HG03175 (cell line): ENCODE data around the gene SGMS1.
"Not testable (repeated sequence)": the region's sequence is repeated elsewhere in the genome, so short reads cannot be mapped to it uniquely, and the experiment has no call there.

Experiments
- ATAC-seq: cut with Tn5 transposase; IDR thresholded peaks from one replicate; pipeline ENCODE4 v1.9.1; 2021; ENCODE audit warnings: mild to moderate bottlenecking, moderate library complexity; ENCODE audit not compliant: unreplicated experiment

The SGMS1 gene

DNA sequence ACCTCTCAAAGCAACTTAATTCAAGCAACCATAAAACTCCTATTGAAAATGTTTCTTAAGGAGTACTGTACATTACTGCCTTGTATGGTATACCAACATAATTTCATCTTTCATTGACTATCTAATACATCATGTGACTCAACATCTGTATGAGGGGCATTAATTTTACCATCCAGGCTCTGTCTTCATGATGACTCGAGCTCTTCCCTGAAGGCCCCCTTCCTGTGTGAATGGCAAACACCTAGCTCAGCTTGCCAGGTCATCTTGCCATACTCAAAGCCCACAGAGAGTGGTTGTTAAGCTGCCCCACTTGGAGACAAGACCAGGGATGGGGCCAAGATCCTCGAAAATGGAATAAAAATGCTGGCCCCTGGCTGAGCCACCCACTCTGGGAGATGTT lies 82.4 kb downstream of the SGMS1 start:
- ATAC-seq: no peak

DNA sequence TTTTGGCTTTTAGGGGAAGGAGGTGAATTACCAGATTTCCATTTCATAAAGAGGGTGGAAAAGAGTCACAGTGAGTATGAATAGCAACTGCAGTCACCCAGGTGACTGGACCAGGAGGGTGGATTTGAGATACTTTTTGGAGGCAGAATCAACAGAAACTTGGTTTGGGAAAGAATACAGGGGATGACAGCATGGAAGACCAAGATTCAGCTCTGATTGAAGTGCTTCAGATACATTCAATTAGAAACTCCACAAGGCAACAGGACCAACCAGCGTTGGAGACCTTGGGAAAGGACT lies 83.0 kb downstream of the SGMS1 start:
- peak; percentile 11 for ATAC-seq

DNA sequence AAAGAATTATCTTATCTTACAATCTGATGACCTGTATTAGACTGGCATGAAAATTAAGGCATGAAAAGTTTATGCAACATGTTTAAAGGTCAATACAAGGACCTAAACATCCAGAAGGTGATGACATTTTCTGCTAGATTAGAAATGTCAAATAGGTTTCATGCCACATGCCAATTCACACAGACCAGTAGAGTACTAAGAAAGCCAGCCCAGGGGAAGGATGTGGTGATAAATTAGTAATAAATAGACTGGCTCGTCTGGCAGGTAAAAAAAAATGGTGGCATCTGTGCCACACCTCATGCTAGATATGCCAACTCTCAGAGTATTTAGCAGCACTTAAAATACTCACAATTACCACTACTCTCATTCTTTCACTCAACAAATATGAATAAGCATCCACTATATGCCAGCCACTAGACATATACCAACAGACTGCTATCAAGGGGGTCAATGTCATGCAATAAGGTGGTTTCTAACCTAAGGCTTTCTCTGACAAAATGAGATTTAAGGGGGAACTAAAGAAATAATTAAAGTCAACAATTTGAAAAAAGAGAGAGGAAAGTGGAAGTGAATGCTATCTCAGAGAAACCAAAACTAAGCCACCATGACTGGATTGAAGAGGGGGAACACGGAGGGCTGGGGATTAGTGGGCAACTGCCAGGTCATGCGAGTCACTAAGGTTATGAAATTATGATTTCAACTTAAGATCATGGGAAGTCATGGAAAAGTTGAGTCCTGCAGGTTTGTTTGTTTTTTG lies 83.5 kb downstream of the SGMS1 start:
- peak; percentile 56 for ATAC-seq

DNA sequence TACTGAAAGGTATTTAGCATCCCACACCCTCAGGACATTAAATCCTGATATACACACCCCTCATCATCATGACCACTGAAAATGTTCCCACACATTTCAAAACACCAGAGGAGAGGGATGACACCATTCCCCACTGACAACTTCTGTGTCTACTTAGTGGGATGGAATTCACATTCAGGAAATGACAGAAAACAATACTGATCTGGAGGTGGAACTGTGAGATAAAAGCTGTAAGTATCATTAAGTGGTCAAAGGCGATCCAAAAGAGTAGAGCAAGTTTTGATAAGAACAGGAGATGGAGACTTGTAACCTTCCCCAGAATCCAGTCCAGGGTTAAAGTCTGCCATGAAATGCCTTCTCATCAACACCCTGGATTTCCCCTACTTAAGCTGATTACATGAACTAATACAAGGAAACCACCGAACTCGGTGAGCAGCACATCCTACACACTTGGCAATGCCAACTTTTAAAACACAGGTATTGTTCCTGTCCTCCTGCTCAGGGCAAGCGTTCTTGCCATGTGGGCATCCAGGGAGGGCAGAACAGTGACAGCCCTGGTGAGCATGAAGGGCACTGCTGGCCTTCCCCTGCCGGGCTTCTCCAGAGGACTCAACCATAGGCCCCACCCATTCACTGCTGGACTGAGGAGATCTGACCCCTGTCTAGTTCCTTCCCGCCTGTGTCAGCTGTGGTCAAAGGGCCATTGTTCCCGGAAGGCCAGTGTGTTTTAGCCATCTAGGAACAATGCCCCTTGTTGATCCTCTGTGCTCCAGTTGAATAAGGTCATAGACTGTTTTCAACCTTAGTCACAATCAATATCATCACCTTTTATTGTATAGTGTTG lies 85.0 kb downstream of the SGMS1 start:
- ATAC-seq: peak; percentile 29

DNA sequence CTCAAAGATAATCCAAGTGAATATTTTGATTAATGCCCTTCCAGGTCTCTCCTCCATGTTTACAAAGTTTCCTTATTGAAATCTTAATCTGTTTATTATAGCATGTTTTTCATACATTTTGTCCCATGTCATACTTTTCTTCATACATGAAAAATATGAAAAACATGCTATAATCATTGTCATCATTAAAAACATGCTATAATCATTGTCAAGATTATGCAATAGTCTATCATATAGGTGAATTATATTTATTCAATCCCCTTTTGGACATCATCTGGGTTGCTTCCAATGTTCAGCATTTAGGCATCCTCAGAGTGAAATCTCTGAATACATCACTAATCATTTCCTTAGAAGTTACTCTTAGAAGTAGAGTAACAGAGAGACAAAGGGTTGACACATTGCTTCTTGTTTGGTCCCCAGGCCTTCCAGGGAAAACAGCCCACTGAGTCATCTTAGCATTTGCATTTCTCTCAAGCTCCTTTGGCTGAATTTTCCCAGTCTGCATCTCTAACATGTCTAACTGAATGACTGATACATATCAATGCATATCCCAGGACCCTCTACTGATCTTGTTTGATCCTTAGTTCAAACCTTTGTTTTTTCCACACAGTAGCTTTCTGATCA lies 87.0 kb downstream of the SGMS1 start:
- no peak for ATAC-seq

- ATAC-seq: not testable (repeated sequence)
Measured at GRCh38 chr10:50534748-50535376, 88.9 kb downstream of the SGMS1 start.

DNA sequence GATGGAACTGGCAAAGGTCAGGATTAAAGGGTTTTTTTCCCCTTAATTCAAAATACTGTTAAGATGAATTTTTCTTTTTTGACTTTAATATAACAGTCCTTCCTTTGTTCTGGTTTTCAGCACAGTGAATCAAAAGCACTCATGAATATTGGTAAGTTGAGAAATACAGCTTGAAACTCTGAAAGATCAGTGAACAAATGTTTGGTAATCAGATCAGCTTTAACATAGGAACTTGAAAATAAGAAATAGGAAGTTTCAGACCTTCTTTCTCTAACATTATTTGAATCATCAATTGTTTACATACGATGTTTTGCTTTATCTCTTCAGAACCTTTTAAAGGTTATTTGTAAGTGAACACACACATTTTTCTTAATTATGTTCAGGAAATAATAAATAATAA lies 90.5 kb downstream of the SGMS1 start:
- no peak for ATAC-seq

DNA sequence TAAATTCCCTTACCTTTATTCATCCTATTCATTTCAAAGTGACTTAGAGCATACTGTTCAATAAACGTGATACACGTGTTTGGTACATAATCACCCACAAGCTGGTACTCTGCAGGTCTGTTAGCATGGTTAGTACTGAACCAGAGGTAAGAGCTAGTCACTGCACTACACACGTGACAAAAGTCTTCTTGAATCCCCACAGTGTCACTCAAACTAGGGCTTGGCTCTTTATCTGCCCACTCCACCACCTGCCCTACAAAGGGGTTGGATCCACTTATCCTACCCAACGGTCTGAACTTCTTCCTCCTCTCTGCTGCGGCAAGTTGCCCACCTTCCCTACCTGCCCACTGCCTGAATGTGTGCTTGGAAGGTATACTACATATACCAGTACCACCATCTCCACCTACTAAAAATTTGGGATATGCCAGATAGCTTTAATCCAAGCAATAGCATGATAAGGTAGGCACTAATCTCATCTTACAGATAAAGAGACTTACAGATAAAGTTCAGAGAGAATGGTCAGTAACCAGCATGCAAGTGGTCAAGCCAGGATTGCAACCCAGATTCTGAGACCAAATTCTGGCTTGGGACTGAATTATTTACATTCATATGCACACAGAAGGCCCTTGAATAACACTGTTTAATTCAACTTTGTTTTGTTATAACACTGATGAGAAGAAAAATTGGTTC lies 92.2 kb downstream of the SGMS1 start:
- no peak for ATAC-seq

- ATAC-seq: no peak
Measured at GRCh38 chr10:50529660-50530059, 94.1 kb downstream of the SGMS1 start.

GRCh38 chr10:50528206-50528605 lies 95.5 kb downstream of the SGMS1 start:
- no peak for ATAC-seq

DNA sequence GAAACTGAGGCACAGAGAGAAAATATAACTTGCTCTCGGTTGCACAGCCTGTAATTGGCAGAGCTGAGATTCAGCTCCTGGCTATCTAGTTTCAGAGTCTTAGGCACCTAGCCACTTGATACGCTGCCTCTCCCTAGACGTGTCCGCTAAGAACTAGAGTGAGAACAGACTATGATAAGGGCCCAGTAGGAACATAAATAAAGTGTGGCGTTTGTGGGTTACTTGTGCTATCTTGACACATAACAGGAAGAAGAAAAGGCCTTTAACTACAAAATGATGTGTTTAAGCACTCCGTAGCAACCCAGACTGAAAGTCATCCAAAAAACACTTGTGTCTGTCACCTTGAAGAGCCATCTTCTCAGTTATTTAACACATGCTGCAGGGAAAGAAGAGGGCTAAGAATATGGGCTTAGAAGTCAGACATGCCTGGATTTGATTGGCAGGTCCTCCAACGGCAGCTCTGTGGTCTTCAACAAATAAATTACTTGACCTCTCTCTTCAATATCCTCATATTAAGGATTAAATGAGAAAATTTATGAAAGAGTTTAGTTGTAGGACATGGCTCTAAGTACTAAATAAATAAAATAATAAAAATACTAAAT lies 96.2 kb downstream of the SGMS1 start:
- peak; percentile 60 for ATAC-seq

DNA sequence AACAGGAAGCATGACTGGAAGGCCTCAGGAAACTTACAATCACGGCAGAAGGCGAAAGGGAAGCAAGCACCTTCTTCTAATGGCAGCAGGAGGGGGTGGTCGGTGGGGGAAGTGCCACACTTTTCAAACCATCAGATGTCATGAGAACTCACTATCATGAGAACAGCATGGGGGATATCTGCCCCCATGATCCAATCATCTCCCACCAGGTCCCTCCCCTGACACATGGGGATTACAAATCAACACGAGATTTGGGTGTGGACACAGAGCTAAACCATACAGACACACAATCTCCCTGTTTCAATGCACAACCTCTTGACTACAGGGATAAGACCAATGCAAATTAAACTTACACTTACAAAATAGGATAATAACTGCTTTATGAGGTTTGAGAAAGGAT lies 97.6 kb downstream of the SGMS1 start:
- ATAC-seq: no peak

DNA sequence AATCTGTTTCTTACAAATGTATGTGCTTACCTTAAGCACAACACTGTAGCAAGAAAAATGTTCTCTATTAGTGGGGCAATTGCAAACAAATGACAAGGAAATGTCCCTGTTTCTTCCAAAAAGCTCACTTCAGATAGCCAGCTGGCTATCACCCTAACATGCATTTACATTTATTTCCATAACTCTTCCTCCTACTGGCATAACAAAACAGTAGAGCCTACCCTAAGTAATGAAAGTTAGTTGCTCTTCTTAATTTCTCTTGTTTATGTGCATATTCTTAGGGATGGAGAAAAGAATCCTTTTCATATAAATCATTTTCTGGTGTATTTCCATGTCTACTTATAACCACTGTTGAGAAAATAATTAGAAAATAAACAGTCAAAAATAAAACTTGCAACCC lies 100.4 kb downstream of the SGMS1 start:
- no peak for ATAC-seq

DNA sequence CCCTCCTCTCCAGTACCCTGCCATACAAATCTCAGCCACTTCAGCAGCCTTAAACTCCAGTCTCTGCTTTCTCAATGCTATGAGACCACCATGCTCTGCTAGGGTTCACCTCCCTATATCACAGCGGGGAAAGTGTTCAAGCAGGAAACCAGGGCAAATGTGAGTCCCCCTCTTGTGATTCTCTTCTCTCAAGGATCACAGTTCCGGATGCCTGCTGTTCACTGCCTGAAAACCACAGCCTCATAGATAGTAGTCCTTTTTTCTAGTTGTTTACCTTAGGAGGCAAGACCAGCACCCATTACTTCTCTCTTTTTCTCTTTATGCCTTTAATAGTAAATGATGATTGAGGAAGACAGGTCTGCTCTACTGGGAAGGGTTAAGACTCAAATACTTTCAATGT lies 100.8 kb downstream of the SGMS1 start:
- ATAC-seq: no peak

DNA sequence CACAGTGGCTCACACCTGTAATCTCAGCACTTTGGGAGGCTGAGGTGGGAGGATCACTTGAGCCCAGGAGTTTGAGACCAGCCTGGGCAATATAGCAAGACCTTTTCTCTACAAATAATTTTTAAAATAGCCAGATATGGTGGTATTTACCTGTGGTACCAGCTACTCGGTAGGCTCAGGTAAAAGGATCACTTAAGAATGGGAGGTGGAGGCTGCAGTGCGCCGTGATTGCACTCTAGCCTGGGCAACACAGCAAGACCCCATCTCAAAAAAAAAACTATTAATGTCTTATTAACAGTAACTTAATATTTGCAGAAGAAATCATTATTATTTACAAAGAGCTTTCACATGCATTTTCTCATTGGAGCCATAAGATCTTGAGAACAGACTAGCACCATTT lies 103.6 kb downstream of the SGMS1 start:
- no peak for ATAC-seq

- no peak for ATAC-seq
Measured at GRCh38 chr10:50517626-50518025, 106.1 kb downstream of the SGMS1 start.

DNA sequence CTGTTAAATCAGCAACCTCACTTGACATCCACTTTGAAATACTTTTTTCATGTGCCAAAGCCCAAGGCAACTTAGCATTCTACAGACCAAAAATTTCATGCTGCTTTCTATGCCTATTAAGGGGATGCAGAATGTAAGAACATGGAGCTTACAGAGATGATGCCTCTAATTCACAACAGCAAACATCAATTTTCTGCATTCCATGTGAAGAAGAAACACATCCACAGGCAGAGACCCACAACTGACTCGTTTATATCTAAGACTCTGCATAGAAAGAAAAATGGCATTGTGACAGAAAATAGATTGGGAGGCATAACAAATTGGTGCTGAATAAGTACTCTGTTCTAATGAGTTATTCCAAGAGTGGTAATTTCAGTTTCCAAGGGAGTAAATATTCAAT lies 107.6 kb downstream of the SGMS1 start:
- no peak for ATAC-seq

GRCh38 chr10:50515420-50515819 lies 108.3 kb downstream of the SGMS1 start:
- no peak for ATAC-seq

GRCh38 chr10:50514995-50515394 lies 108.8 kb downstream of the SGMS1 start:
- ATAC-seq: no peak

DNA sequence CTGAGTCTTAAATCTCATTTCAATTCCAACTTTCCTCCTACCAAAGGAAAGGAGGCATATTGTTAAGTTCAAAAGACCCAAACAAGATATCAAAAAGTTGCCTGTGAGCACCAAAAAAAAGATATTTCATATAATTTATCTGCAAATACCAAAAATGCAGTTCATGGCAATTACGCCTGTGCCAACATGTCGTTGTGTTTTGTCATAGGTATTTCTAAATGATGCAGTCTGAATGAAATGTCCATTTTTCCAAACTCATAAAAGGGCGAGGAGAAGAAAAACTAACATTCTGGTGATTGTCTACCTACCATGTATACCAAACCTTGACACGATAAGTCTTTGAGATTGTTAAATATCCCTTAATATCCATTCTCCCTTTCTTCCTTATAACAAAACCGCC lies 109.8 kb downstream of the SGMS1 start:
- ATAC-seq: no peak
